PC-3 (cell line): ENCODE data around the gene MICALL1. TPM values are rescaled to one million over a fixed set of nuclear protein-coding genes. Genes with fewer than 3 reads are reported as not detected.

Source experiments
- ATAC-seq: fragments of 200-7000 bp; cut with Tn5 transposase; 2 replicates; pipeline ENCODE4 v1.9.1; 2020; ENCODE audit warnings: mild to moderate bottlenecking, moderate library complexity
- BruUV-seq: library from RNA; stranded (reverse); fragments of 400-500 nt; replicated peaks from 2 replicates; lab custom pipeline; 2021; lab: Mats Ljungman, UMichigan
- CTCF ChIA-PET: fragments of 300-600 bp; sonication (Branson Sonifier 250); formaldehyde crosslinking; loops from one replicate; lab custom pipeline; 2022; ENCODE audit warnings: antibody characterized with exemption; lab: Charles Lee
- POLR2A ChIA-PET: fragments of 300-600 bp; sonication (Branson Sonifier 250); formaldehyde crosslinking; loops from one replicate; lab custom pipeline; 2022; ENCODE audit warnings: antibody characterized with exemption; ENCODE audit not compliant: unreplicated experiment; lab: Charles Lee
- DNase-seq: peaks from one replicate; pipeline ENCODE4 v3.0.0-alpha.2; 2015
- H2AFZ ChIP-seq: fragments of 300-600 bp; sonication (generic); 2 replicates; pipeline ENCODE4 v1.6.0; 2016; ENCODE audit warnings: antibody characterized with exemption, low read length
- H3F3A ChIP-seq: fragments of 300-600 bp; sonication (generic); one replicate; pipeline ENCODE4 v1.6.0; 2017; ENCODE audit warnings: antibody characterized with exemption, low read length, control low read depth, mild to moderate bottlenecking; ENCODE audit not compliant: unreplicated experiment
- H3K27ac ChIP-seq: fragments of 300-600 bp; sonication (generic); 2 replicates; pipeline ENCODE4 v1.5.1; 2016; ENCODE audit warnings: mild to moderate bottlenecking, low read length
- H3K27me3 ChIP-seq: fragments of 300-600 bp; sonication (generic); 2 replicates; pipeline ENCODE4 v1.6.1; 2016; ENCODE audit warnings: low read length, mixed read lengths
- H3K36me3 ChIP-seq: fragments of 300-600 bp; sonication (generic); 2 replicates; pipeline ENCODE4 v1.6.1; 2016; ENCODE audit warnings: low read depth, mixed run types, low read length, mixed read lengths
- H3K4me1 ChIP-seq: fragments of 300-600 bp; sonication (generic); 2 replicates; pipeline ENCODE4 v1.5.1; 2016; ENCODE audit warnings: low read length; ENCODE audit not compliant: insufficient read depth
- H3K4me2 ChIP-seq: fragments of 300-600 bp; sonication (generic); 2 replicates; pipeline ENCODE4 v1.6.0; 2016; ENCODE audit warnings: low read length
- H3K4me3 ChIP-seq: fragments of 300-600 bp; sonication (generic); 2 replicates; pipeline ENCODE4 v1.5.1; 2016; ENCODE audit warnings: mild to moderate bottlenecking, low read length, mixed read lengths
- H3K79me2 ChIP-seq: fragments of 300-600 bp; sonication (generic); 2 replicates; pipeline ENCODE4 v1.6.1; 2017; ENCODE audit warnings: low read length, mixed read lengths
- H3K9ac ChIP-seq: fragments of 300-600 bp; sonication (generic); 2 replicates; pipeline ENCODE4 v1.6.0; 2016; ENCODE audit warnings: mild to moderate bottlenecking, low read length
- H3K9me2 ChIP-seq: fragments of 300-600 bp; sonication (generic); replicated peaks from 2 replicates; pipeline ENCODE4 v1.6.1; 2016; ENCODE audit warnings: mixed run types, low read length, mixed read lengths
- H3K9me3 ChIP-seq: fragments of 300-600 bp; sonication (generic); 2 replicates; pipeline ENCODE4 v1.6.1; 2016; ENCODE audit warnings: low read length, mixed read lengths
- H4K20me1 ChIP-seq: fragments of 300-600 bp; sonication (generic); 2 replicates; pipeline ENCODE4 v1.6.1; 2016; ENCODE audit warnings: low read length, mixed read lengths
- CTCF ChIP-seq: fragments of 300-600 bp; sonication (generic); conservative IDR thresholded peaks from 2 replicates; pipeline ENCODE4 v1.5.1; 2017; ENCODE audit warnings: antibody characterized with exemption, low read depth, mild to moderate bottlenecking, low read length
- EZH2 ChIP-seq: fragments of 300-600 bp; sonication (generic); IDR thresholded peaks from one replicate; pipeline ENCODE4 v1.6.1; 2017; ENCODE audit warnings: antibody characterized with exemption, mild to moderate bottlenecking, low read length; ENCODE audit not compliant: unreplicated experiment
- EZH2phosphoT487 ChIP-seq: fragments of 300-600 bp; sonication (generic); IDR thresholded peaks from 2 replicates; pipeline ENCODE4 v1.6.1; 2018; ENCODE audit warnings: mild to moderate bottlenecking, antibody characterized with exemption, low read length, borderline replicate concordance
- intact Hi-C: fragments of 100-400 bp; cut with micrococcal nuclease; formaldehyde crosslinking; loops from 2 replicates; pipeline ENCODE4 v1.9.0; 2023
- total RNA-seq: library from RNA; depleted of rRNA; stranded (reverse); fragments of >200 nt; gene quantifications from 2 replicates; pipeline ENCODE4 v1.2.3, GENCODE V29; 2014

Gene MICALL1
- total RNA-seq, 1 experiment from 2014 or later = 20.1 TPM

GRCh38 chr22:37897807-37898206, 8.3 kb upstream of the MICALL1 start:
- no peak overlapping the region for H3K27ac ChIP-seq
- intact Hi-C loops = no loop called here
- no peak overlapping the region for H3K9ac ChIP-seq
- no peak for DNase-seq
- no peak overlapping the region for H3K4me3 ChIP-seq
- no peaks in the 10 kb centered on the region for H4K20me1 ChIP-seq
- no peak overlapping the region for H3K4me2 ChIP-seq
- H3F3A ChIP-seq = no peaks in the 10 kb centered on the region
- no peaks in the 10 kb centered on the region for H3K27me3 ChIP-seq
- CTCF ChIA-PET = no interaction called here
- no peak for ATAC-seq
- no peaks in the 10 kb centered on the region for H3K9me2 ChIP-seq
- TF ChIP-seq EZH2 (no peak), EZH2phosphoT487 (no peak), CTCF (no peak)
- POLR2A ChIA-PET = no interaction called here
- H3K9me3 ChIP-seq = no peaks in the 10 kb centered on the region
- no peaks in the 10 kb centered on the region for H3K36me3 ChIP-seq
- H2AFZ ChIP-seq = no peak overlapping the region
- no TSS peak for BruUV-seq
- peaks cover 34% of the 10 kb centered on the region for H3K4me1 ChIP-seq
- no peaks in the 10 kb centered on the region for H3K79me2 ChIP-seq

- BruUV-seq = no TSS peak
- no peak overlapping the region for H3K27ac ChIP-seq
- H3K9ac ChIP-seq = no peak overlapping the region
- peaks cover 32% of the 10 kb centered on the region for H3K4me1 ChIP-seq
- H3K4me2 ChIP-seq = no peak overlapping the region
- no peaks in the 10 kb centered on the region for H3K36me3 ChIP-seq
- DNase-seq (no peak), ATAC-seq (no peak; the same call in 1 of the 2 replicates)
- no peaks in the 10 kb centered on the region for H3K79me2 ChIP-seq
- intact Hi-C loops = no loop called here
- no peaks in the 10 kb centered on the region for H3F3A ChIP-seq
- no peaks in the 10 kb centered on the region for H3K9me2 ChIP-seq
- H3K4me3 ChIP-seq = no peak overlapping the region
- H2AFZ ChIP-seq = no peak overlapping the region
- ChIA-PET CTCF (no interaction called here), POLR2A (no interaction called here)
- TF ChIP-seq CTCF (no peak), EZH2 (no peak), EZH2phosphoT487 (no peak)
- no peaks in the 10 kb centered on the region for H3K27me3 ChIP-seq
- no peaks in the 10 kb centered on the region for H3K9me3 ChIP-seq
- no peaks in the 10 kb centered on the region for H4K20me1 ChIP-seq
These were observed 7.5 kb upstream of the MICALL1 start for GRCh38 chr22:37898441-37899181.
